DND-41 (cell line): ENCODE data around the gene HSDL2.
A peak's percentile ranks its signal among the peaks of the same experiment; 100 is the strongest.

Experiments
- ATAC-seq: fragments of 200-7000 bp; cut with Tn5 transposase; 3 replicates; pipeline ENCODE4 v1.9.1; 2021; ENCODE audit warnings: low read depth; ENCODE audit not compliant: insufficient read depth
- DNase-seq: peaks from one replicate; pipeline ENCODE4 v3.0.0-alpha.2; 2020
- H2AFZ ChIP-seq: 2 replicates; pipeline ENCODE4 v1.6.0; 2012; ENCODE audit warnings: low read depth, low read length
- H3K27ac ChIP-seq: 2 replicates; pipeline ENCODE4 v1.5.1; 2012; ENCODE audit warnings: low read length, inconsistent platforms
- H3K27me3 ChIP-seq: fragments of 200-600 bp; sonication (generic); 2 replicates; pipeline ENCODE4 v1.6.0; 2012; ENCODE audit warnings: low read length, mild to moderate bottlenecking, inconsistent platforms; ENCODE audit not compliant: insufficient read depth, poor library complexity
- H3K36me3 ChIP-seq: 2 replicates; pipeline ENCODE4 v1.5.1; 2012; ENCODE audit warnings: low read length, inconsistent platforms; ENCODE audit not compliant: insufficient read depth
- H3K4me1 ChIP-seq: 2 replicates; pipeline ENCODE4 v1.5.1; 2012; ENCODE audit warnings: mild to moderate bottlenecking, low read length; ENCODE audit not compliant: insufficient read depth
- H3K4me2 ChIP-seq: 2 replicates; pipeline ENCODE4 v1.6.0; 2012; ENCODE audit warnings: mild to moderate bottlenecking, moderate library complexity, low read length, inconsistent platforms; ENCODE audit not compliant: insufficient read depth
- H3K4me3 ChIP-seq, 2 experiments: fragments of 200-600 bp in 1 of 2; shearing (Covaris generic) in 1 of 2; 2 replicates each; pipeline ENCODE4 v1.5.1; 2012 to 2016; ENCODE audit warnings: inconsistent platforms in 2 of 2, low read length in 2 of 2, mild to moderate bottlenecking in 2 of 2, low read depth in 1 of 2, moderate library complexity in 1 of 2
- H3K79me2 ChIP-seq: 2 replicates; pipeline ENCODE4 v1.6.0; 2012; ENCODE audit warnings: low read length, inconsistent platforms; ENCODE audit not compliant: insufficient read depth
- H3K9ac ChIP-seq: 2 replicates; pipeline ENCODE4 v1.6.0; 2012; ENCODE audit warnings: low read depth, mild to moderate bottlenecking, inconsistent platforms, low read length, moderate library complexity
- H3K9me3 ChIP-seq: 2 replicates; pipeline ENCODE4 v1.5.1; 2012; ENCODE audit warnings: low read length, moderate library complexity, mild to moderate bottlenecking, inconsistent platforms; ENCODE audit not compliant: insufficient read depth, severe bottlenecking
- H4K20me1 ChIP-seq: 2 replicates; pipeline ENCODE4 v1.6.0; 2012; ENCODE audit warnings: low read length; ENCODE audit not compliant: insufficient read depth
- CTCF ChIP-seq: IDR thresholded peaks from 2 replicates; pipeline ENCODE4 v1.5.1; 2012; ENCODE audit warnings: borderline replicate concordance, low read length, moderate library complexity, mild to moderate bottlenecking; ENCODE audit not compliant: poor library complexity, severe bottlenecking; ENCODE audit errors: extremely low read depth
- EZH2 ChIP-seq: IDR thresholded peaks from 3 replicates; pipeline ENCODE4 v1.6.1; 2012; ENCODE audit warnings: borderline replicate concordance, low read depth, mild to moderate bottlenecking, moderate library complexity, low read length, inconsistent platforms; ENCODE audit not compliant: severe bottlenecking

Gene HSDL2

GRCh38 chr9:112477330-112477729, 97.4 kb downstream of the HSDL2 start:
- no peaks in the 10 kb centered on the region for H3K79me2 ChIP-seq
- TF ChIP-seq CTCF (no peak), EZH2 (no peak)
- no peak overlapping the region for H3K27ac ChIP-seq
- H3K9me3 ChIP-seq, result peaks cover 4% of the 10 kb centered on the region
- H3K36me3 ChIP-seq, result peaks cover 7% of the 10 kb centered on the region; the same call in 1 of the 2 replicates
- ATAC-seq, result no peak
- no peak for DNase-seq
- H3K4me2 ChIP-seq, result no peak overlapping the region
- H4K20me1 ChIP-seq, result no peaks in the 10 kb centered on the region
- no peaks in the 10 kb centered on the region for H3K27me3 ChIP-seq
- no peaks in the 10 kb centered on the region for H3K4me1 ChIP-seq
- no peak overlapping the region for H3K9ac ChIP-seq
- no peak overlapping the region for H2AFZ ChIP-seq
- H3K4me3 ChIP-seq, result no peak overlapping the region

GRCh38 chr9:112479221-112479620, 99.3 kb downstream of the HSDL2 start:
- no peak overlapping the region for H3K27ac ChIP-seq
- no peak overlapping the region for H3K9ac ChIP-seq
- H2AFZ ChIP-seq, result no peak overlapping the region
- H3K79me2 ChIP-seq, result no peaks in the 10 kb centered on the region
- no peak for ATAC-seq
- H3K4me2 ChIP-seq, result no peak overlapping the region
- H3K9me3 ChIP-seq, result peaks cover 4% of the 10 kb centered on the region
- H3K4me3 ChIP-seq, result no peak overlapping the region
- no peaks in the 10 kb centered on the region for H3K27me3 ChIP-seq
- H3K4me1 ChIP-seq, result no peaks in the 10 kb centered on the region
- H4K20me1 ChIP-seq, result no peaks in the 10 kb centered on the region
- peaks cover 4% of the 10 kb centered on the region; the same call in 1 of the 2 replicates for H3K36me3 ChIP-seq
- no peak for DNase-seq
- TF ChIP-seq CTCF (no peak), EZH2 (no peak)

GRCh38 chr9:112484607-112485006, 104.7 kb downstream of the HSDL2 start:
- Histone ChIP-seq H3K27ac (no peak overlapping the region), H3K4me1 (peaks cover 32% of the 10 kb centered on the region), H3K4me3 (no peak overlapping the region), H3K9ac (no peak overlapping the region), H4K20me1 (peaks cover 4% of the 10 kb centered on the region; the same call in 1 of the 2 replicates), H3K4me2 (no peak overlapping the region), H2AFZ (no peak overlapping the region), H3K36me3 (no peaks in the 10 kb centered on the region), H3K9me3 (no peaks in the 10 kb centered on the region), H3K79me2 (peaks cover 35% of the 10 kb centered on the region), H3K27me3 (no peaks in the 10 kb centered on the region)
- ATAC-seq (no peak), DNase-seq (no peak)
- TF ChIP-seq EZH2 (no peak), CTCF (no peak)

- TF ChIP-seq EZH2, result no peak
- no peak for TF ChIP-seq CTCF
- no peaks in the 10 kb centered on the region for H3K9me3 ChIP-seq
- ATAC-seq (no peak), DNase-seq (no peak)
- H3K27me3 ChIP-seq, result no peaks in the 10 kb centered on the region
- peak overlapping the region; percentile 91 for H3K4me2 ChIP-seq
- peak overlapping the region; percentile 99 for H2AFZ ChIP-seq
- peaks cover 45% of the 10 kb centered on the region for H3K79me2 ChIP-seq
- H3K4me1 ChIP-seq, result peaks cover 35% of the 10 kb centered on the region
- no peaks in the 10 kb centered on the region for H3K36me3 ChIP-seq
- peak overlapping the region; percentile 73 for H3K9ac ChIP-seq
- peak overlapping the region; percentile 30 to 70; a peak in 3 of 4 replicates for H3K4me3 ChIP-seq
- H3K27ac ChIP-seq, result no peak overlapping the region
- H4K20me1 ChIP-seq, result peaks cover 4% of the 10 kb centered on the region; the same call in 1 of the 2 replicates
These were observed 105.7 kb downstream of the HSDL2 start for GRCh38 chr9:112485574-112485973.
